Measurements from ENCODE around the gene GALNT18.

DNA sequence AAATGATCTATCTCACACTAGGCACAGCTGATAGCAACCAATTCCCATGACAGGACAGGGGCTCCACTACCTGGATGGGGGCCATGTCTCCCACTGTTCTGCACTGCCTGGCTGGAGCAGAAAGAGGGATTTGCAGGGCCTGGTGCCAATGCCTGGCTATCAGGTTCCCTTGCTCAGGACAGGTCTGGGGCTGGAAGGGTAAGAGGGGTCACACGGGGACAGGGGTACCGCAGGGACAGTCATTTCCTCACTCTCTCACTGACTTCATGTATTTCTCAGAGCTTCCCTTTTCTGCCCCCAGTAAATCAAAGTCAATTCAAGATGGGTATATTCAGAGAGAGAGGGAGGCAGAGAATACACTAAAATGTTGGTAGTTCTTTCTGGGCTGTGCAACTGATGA is 149.7 kb downstream of the GALNT18 start:
- TF ChIP-seq, protein P1, sequence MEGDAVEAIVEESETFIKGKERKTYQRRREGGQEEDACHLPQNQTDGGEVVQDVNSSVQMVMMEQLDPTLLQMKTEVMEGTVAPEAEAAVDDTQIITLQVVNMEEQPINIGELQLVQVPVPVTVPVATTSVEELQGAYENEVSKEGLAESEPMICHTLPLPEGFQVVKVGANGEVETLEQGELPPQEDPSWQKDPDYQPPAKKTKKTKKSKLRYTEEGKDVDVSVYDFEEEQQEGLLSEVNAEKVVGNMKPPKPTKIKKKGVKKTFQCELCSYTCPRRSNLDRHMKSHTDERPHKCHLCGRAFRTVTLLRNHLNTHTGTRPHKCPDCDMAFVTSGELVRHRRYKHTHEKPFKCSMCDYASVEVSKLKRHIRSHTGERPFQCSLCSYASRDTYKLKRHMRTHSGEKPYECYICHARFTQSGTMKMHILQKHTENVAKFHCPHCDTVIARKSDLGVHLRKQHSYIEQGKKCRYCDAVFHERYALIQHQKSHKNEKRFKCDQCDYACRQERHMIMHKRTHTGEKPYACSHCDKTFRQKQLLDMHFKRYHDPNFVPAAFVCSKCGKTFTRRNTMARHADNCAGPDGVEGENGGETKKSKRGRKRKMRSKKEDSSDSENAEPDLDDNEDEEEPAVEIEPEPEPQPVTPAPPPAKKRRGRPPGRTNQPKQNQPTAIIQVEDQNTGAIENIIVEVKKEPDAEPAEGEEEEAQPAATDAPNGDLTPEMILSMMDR (optimal IDR thresholded peaks at IDR 0.05 in 1 of 3, IDR thresholded peaks at IDR 0.05 in 1 of 3, conservative IDR thresholded peaks at IDR 0.05 in 1 of 3; ENCODE audit: extremely low read depth in 1 of 3, insufficient read depth in 2 of 3, low read length in 3 of 3) = no peak
- TF ChIP-seq EZH2 (IDR thresholded peaks at IDR 0.05; ENCODE audit: low read length) = no peak

Data from keratinocyte (primary cell).